Esophagus (tissue), 2 donors: ENCODE measurements around the gene MYG1. TPM values are rescaled to one million over a fixed set of nuclear protein-coding genes. Genes with fewer than 3 reads are reported as not detected.

ENCODE experiments used
- H3K27ac ChIP-seq, 2 donors: one replicate each; pipeline ENCODE4 v1.5.1; 2013; ENCODE audit warnings: low read depth in 2 of 2, mild to moderate bottlenecking in 2 of 2, inconsistent platforms in 1 of 2, low read length in 1 of 2, moderate library complexity in 1 of 2
- H3K27me3 ChIP-seq, 2 donors: one replicate each; pipeline ENCODE4 v1.6.1; 2013; ENCODE audit warnings: low read length in 2 of 2, control low read depth in 1 of 2, mild to moderate bottlenecking in 1 of 2; ENCODE audit not compliant: insufficient read depth in 2 of 2, control insufficient read depth in 1 of 2
- H3K36me3 ChIP-seq, 2 donors: one replicate each; pipeline ENCODE4 v1.6.1; 2013; ENCODE audit warnings: low read length in 1 of 2; ENCODE audit not compliant: control insufficient read depth in 2 of 2, insufficient read depth in 2 of 2
- H3K4me1 ChIP-seq, 2 donors: one replicate each; pipeline ENCODE4 v1.6.1; 2013; ENCODE audit warnings: low read length in 1 of 2; ENCODE audit not compliant: control insufficient read depth in 2 of 2, insufficient read depth in 2 of 2
- H3K4me3 ChIP-seq, 2 donors: one replicate each; pipeline ENCODE4 v1.5.1; 2013; ENCODE audit warnings: low read length in 2 of 2, mild to moderate bottlenecking in 2 of 2, low read depth in 1 of 2, moderate library complexity in 1 of 2
- H3K9me3 ChIP-seq, 2 donors: one replicate each; pipeline ENCODE4 v1.6.1; 2013; ENCODE audit warnings: mild to moderate bottlenecking in 2 of 2, low read depth in 1 of 2, low read length in 1 of 2, moderate library complexity in 1 of 2; ENCODE audit not compliant: control insufficient read depth in 2 of 2, insufficient read depth in 1 of 2
- WGBS, 2 donors: extraction: QIAGEN DNeasy Blood & Tissue Kit; methylation state at CpG; one replicate each; pipeline ENCODE4 v1.1.7; 2013; 5-methylcytosine and 5-hydroxymethylcytosine counted together
- polyA plus RNA-seq, 2 donors: library from polyadenylated mRNA; stranded (reverse); fragments of 200-250 nt; gene quantifications; one replicate each; pipeline ENCODE4 v1.2.3, GENCODE V29; 2013
- donor health status: healthy with polysubstance abuse.
- donor health status: Bipolar disorder and iron deficiency.

Gene MYG1
- polyA plus RNA-seq, 2 donors = 41.8 to 75.0 TPM

DNA sequence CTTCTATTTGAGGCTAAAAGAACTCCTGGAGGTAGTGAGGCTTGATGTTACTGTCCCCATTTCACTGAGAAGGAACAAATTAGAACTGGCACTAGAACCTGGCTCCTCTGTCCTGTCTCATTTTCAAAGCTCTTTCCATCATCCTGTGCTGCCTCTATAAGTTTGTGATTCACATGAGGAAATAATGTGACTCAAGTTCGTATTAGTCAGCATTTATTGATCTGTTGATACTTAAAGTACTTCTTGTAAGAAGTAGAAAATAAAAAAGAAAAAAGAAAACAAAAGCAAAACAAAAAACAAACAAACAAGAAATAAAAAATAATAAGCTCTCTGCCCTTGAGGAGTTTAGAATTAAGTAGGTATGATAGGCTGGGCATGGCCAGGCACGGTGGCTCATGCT lies 33.7 kb upstream of the MYG1 start:
- H3K27ac ChIP-seq = no peak overlapping the region

DNA sequence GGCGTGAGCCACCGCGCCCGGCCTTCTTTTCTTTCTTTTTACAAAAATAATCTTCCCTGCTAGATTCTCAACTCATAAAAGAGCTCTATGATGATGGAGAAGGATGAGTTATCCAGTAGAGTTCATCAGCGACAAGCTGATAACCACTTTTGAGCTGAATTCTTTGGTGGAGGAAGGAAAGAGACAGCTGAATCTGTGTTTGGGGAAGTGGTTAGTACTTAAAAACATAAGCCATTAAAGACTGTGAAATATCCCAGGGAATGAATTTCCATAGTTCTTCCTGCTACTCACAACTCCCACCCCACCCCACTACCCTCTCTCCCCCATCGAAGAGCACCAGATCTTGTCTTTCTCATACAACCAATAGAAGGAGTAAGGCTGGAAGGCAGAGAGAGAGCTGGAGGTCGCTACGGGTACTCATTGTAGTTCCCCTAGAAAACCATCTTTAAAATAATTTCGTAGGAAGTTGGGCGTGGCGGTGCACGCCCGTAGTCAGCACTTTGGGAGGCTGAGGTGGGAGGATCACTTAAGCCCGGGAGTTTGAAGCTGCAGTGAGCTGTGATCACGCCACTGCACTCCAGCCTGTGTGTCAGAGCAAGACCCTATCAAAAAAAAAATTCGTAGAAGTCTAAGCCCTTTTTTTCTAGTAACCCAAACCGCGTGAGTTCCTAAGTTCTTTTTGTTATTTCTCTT lies 32.0 kb upstream of the MYG1 start:
- Histone ChIP-seq H3K36me3 (peaks cover 0 to 3% of the 10 kb centered on the region in 2 donors), H3K4me1 (no peaks in the 10 kb centered on the region), H3K4me3 (peak overlapping the region; percentile 61 to 62), H3K27me3 (no peaks in the 10 kb centered on the region), H3K27ac (peak overlapping the region in 1 of 2 donors; percentile 59), H3K9me3 (no peaks in the 10 kb centered on the region)
- WGBS, 2 donors = 39 to 41% methylated on average over 18 of the region's 18 CpGs

More for the DNA sequence above, 33.7 kb upstream of the MYG1 start:
- Histone ChIP-seq H3K4me3 (no peak overlapping the region), H3K36me3 (peaks cover 0 to 3% of the 10 kb centered on the region in 2 donors), H3K9me3 (no peaks in the 10 kb centered on the region), H3K4me1 (no peaks in the 10 kb centered on the region), H3K27me3 (no peaks in the 10 kb centered on the region)
- 70% methylated on average over 2 of the region's 2 CpGs for WGBS, 2 donors

DNA sequence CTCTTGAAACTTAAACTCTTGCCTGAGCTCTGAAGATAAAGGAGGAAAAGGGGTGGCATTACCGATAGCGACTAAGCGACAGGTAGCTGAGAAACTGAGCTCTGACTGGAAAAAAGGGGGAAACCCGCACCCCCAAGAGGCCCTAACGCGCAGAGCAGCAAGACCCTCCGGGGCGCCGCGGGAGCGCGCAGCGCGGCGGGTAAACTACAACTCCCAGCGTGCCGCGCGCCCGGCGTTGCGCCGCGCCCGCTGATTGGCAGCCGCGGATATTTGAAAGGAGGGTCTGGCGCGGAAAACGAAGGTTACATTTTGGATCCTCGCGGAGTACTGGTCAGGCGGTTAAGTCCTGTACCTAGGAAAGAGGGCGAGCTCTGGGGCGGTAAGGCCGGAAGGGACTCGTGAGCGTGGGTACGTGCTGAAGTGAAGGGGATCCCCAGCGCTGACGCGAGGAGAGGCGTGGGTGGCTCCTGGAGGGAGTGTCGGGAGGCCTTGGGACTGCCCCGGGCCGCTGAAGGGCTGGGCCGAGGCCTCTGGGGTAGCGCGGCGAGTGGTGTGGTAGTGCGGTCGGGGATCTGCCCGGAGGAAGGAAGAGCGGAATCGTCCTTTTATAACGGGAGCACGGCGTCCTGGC lies 31.4 kb upstream of the MYG1 start, which contains the start of gene ESPL1:
Gene ESPL1 (plus strand): TSS at position 301 of the 631 bp plus-strand sequence. CDS start 468 bp downstream, outside the sequence.
- Histone ChIP-seq H3K36me3 (peaks cover 0 to 3% of the 10 kb centered on the region in 2 donors), H3K27me3 (no peaks in the 10 kb centered on the region), H3K4me3 (peak within 1 kb of the TSS; percentile 61 to 62), H3K9me3 (no peaks in the 10 kb centered on the region), H3K4me1 (peaks cover 0 to 2% of the 10 kb centered on the region in 2 donors), H3K27ac (peak within 1 kb of the TSS; percentile 25 to 59)
- 0 to 1% methylated on average over 56 to 58 of the region's 58 CpGs for WGBS, 2 donors

- peak overlapping the region; percentile 61 to 62 for H3K4me3 ChIP-seq
- peaks cover 0 to 2% of the 10 kb centered on the region in 2 donors for H3K4me1 ChIP-seq
- H3K36me3 ChIP-seq = peaks cover 0 to 3% of the 10 kb centered on the region in 2 donors
- H3K27ac ChIP-seq = peak overlapping the region in 1 of 2 donors; percentile 56
- H3K27me3 ChIP-seq = no peaks in the 10 kb centered on the region
- H3K9me3 ChIP-seq = no peaks in the 10 kb centered on the region
- 52 to 57% methylated on average over 20 of the region's 20 CpGs for WGBS, 2 donors
Measured at GRCh38 chr12:53268630-53269562, 30.6 kb upstream of the MYG1 start.

DNA sequence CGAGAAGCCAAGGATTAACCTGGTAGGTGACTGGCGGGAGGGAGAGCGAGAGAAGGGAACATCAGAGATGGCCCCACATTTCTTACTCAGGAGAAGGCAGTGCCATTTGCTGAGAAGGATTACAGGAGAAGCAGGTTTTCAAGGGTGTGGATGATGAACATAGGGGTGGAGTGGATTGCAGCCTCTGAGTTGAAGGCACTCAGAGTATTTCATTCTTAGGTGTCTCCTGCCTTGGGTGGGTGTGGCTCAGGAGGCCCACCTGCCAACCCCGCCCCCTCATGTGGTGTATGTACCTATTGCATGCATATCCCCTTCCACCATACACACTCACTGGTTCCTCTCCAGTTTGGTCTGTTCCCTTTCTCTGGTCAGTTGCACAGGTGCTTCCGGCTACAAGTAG lies 25.1 kb upstream of the MYG1 start:
- Histone ChIP-seq H3K27me3 (no peaks in the 10 kb centered on the region), H3K9me3 (no peaks in the 10 kb centered on the region), H3K4me1 (peaks cover 0 to 13% of the 10 kb centered on the region in 2 donors), H3K36me3 (peaks cover 0 to 8% of the 10 kb centered on the region in 2 donors), H3K27ac (peak overlapping the region; percentile 86 to 95), H3K4me3 (no peak overlapping the region)
- 79 to 87% methylated on average over 5 of the region's 5 CpGs for WGBS, 2 donors

DNA sequence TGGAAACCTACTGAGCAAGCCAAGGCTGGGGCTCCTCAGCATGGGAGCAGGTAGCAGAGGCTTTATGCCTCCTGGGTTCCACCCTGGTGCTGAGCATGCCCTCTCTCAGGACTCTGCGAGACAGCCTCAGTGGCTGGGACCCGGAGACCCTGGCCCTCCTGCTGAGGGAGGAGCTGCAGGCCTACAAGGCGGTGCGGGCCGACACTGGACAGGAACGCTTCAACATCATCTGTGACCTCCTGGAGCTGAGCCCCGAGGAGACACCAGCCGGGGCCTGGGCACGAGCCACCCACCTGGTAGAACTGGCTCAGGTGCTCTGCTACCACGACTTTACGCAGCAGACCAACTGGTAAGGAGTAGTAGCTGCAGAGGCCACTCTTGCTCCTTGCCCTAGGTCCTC lies 23.0 kb upstream of the MYG1 start:
- H3K9me3 ChIP-seq = no peaks in the 10 kb centered on the region
- H3K27ac ChIP-seq = peak overlapping the region in 1 of 2 donors; percentile 1
- H3K36me3 ChIP-seq = peaks cover 0 to 9% of the 10 kb centered on the region in 2 donors
- H3K4me1 ChIP-seq = peaks cover 0 to 13% of the 10 kb centered on the region in 2 donors
- WGBS, 2 donors = 94% methylated on average over 11 of the region's 11 CpGs
- no peak overlapping the region for H3K4me3 ChIP-seq
- no peaks in the 10 kb centered on the region for H3K27me3 ChIP-seq

- H3K9me3 ChIP-seq = no peaks in the 10 kb centered on the region
- no peaks in the 10 kb centered on the region for H3K27me3 ChIP-seq
- H3K36me3 ChIP-seq = peaks cover 0 to 16% of the 10 kb centered on the region in 2 donors
- peak overlapping the region; percentile 47 to 94 for H3K27ac ChIP-seq
- H3K4me1 ChIP-seq = peaks cover 0 to 13% of the 10 kb centered on the region in 2 donors
- 65 to 67% methylated on average over 9 of the region's 9 CpGs for WGBS, 2 donors
- H3K4me3 ChIP-seq = no peak overlapping the region
Measured at GRCh38 chr12:53277981-53278380, 21.5 kb upstream of the MYG1 start.

DNA sequence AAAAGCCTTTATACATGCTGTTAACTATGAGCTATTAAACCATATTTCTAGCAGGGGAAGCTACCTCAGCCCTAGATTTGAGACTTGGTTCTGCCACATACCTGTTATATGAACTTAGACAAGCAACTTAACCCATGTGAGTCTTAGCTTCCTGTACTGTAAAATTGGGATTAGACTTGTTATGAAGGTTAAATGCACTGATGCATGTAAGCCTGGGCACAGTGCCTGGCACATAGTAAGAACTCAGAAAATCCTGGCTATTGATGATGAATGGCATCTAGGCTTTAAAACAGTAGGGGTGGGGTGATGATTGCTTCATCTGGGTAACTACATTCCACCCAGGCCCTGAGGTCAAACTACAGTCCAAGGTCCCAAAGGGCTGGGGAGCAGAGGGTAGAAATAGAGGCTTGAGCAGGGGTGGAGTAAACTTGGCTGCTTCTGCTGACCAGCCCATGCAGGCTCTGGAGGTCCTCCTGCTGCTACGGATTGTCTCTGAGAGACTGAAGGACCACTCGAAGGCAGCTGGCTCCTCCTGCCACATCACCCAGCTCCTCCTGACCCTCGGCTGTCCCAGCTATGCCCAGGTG lies 20.1 kb upstream of the MYG1 start:
- Histone ChIP-seq H3K36me3 (peaks cover 0 to 20% of the 10 kb centered on the region in 2 donors), H3K9me3 (no peaks in the 10 kb centered on the region), H3K27ac (peak overlapping the region; percentile 95 to 99), H3K4me3 (peak overlapping the region; percentile 49 to 52), H3K27me3 (no peaks in the 10 kb centered on the region), H3K4me1 (peaks cover 0 to 13% of the 10 kb centered on the region in 2 donors)
- 50 to 59% methylated on average over 3 of the region's 3 CpGs for WGBS, 2 donors
